Measurements from ENCODE around the gene RAD51B. TPM values are rescaled to one million over a fixed set of nuclear protein-coding genes. Genes with fewer than 3 reads are reported as not detected.

RAD51B gene
- total RNA-seq, 1 donor from 2014 or later, result 38.6 TPM

- Histone ChIP-seq H3K4me1 (ENCODE audit: control insufficient read depth in 3 of 3, insufficient read depth in 3 of 3, low read length in 3 of 3) (peaks cover 50 to 56% (median 51%) of the 10 kb centered on the region in 3 donors), H3K27ac (ENCODE audit: low read depth, low read length) (peak overlapping the region; percentile 64), H3K36me3 (ENCODE audit: control insufficient read depth in 3 of 3, insufficient read depth in 3 of 3, low read length in 3 of 3) (no peaks in the 10 kb centered on the region), H3K27me3 (ENCODE audit: control insufficient read depth in 3 of 3, insufficient read depth in 3 of 3, low read length in 3 of 3) (no peaks in the 10 kb centered on the region), H3K9ac (ENCODE audit: low read depth in 1 of 3, low read length in 3 of 3) (peak overlapping the region in 2 of 3 donors; percentile 38 to 40), H3K4me3 (ENCODE audit: low read length in 3 of 3) (no peak overlapping the region), H3K9me3 (ENCODE audit: control insufficient read depth in 3 of 3, low read length in 3 of 3) (no peaks in the 10 kb centered on the region)
Observed at GRCh38 chr14:68589447-68590200, 770.0 kb downstream of the RAD51B start.

GRCh38 chr14:68590201-68590522 is 770.6 kb downstream of the RAD51B start:
- Histone ChIP-seq H3K27ac (ENCODE audit: low read depth, low read length) (peak overlapping the region; percentile 64), H3K27me3 (ENCODE audit: control insufficient read depth in 3 of 3, insufficient read depth in 3 of 3, low read length in 3 of 3) (no peaks in the 10 kb centered on the region), H3K9ac (ENCODE audit: low read depth in 1 of 3, low read length in 3 of 3) (peak overlapping the region in 1 of 3 donors; percentile 40), H3K4me1 (ENCODE audit: control insufficient read depth in 3 of 3, insufficient read depth in 3 of 3, low read length in 3 of 3) (peaks cover 46 to 52% (median 51%) of the 10 kb centered on the region in 3 donors), H3K4me3 (ENCODE audit: low read length in 3 of 3) (no peak overlapping the region), H3K9me3 (ENCODE audit: control insufficient read depth in 3 of 3, low read length in 3 of 3) (no peaks in the 10 kb centered on the region), H3K36me3 (ENCODE audit: control insufficient read depth in 3 of 3, insufficient read depth in 3 of 3, low read length in 3 of 3) (no peaks in the 10 kb centered on the region)

GRCh38 chr14:68591786-68592185 is 772.2 kb downstream of the RAD51B start:
- H3K4me3 ChIP-seq (ENCODE audit: low read length in 3 of 3), result no peak overlapping the region
- H3K27ac ChIP-seq (ENCODE audit: low read depth, low read length), result no peak overlapping the region
- no peaks in the 10 kb centered on the region for H3K36me3 ChIP-seq (ENCODE audit: control insufficient read depth in 3 of 3, insufficient read depth in 3 of 3, low read length in 3 of 3)
- H3K4me1 ChIP-seq (ENCODE audit: control insufficient read depth in 3 of 3, insufficient read depth in 3 of 3, low read length in 3 of 3), result peaks cover 43 to 57% (median 51%) of the 10 kb centered on the region in 3 donors
- no peaks in the 10 kb centered on the region for H3K27me3 ChIP-seq (ENCODE audit: control insufficient read depth in 3 of 3, insufficient read depth in 3 of 3, low read length in 3 of 3)
- H3K9ac ChIP-seq (ENCODE audit: low read depth in 1 of 3, low read length in 3 of 3), result no peak overlapping the region
- H3K9me3 ChIP-seq (ENCODE audit: control insufficient read depth in 3 of 3, low read length in 3 of 3), result no peaks in the 10 kb centered on the region

- Histone ChIP-seq H3K27ac (ENCODE audit: low read depth, low read length) (peak overlapping the region; percentile 41), H3K4me1 (ENCODE audit: control insufficient read depth in 3 of 3, insufficient read depth in 3 of 3, low read length in 3 of 3) (peaks cover 40 to 51% (median 43%) of the 10 kb centered on the region in 3 donors), H3K27me3 (ENCODE audit: control insufficient read depth in 3 of 3, insufficient read depth in 3 of 3, low read length in 3 of 3) (no peaks in the 10 kb centered on the region), H3K9ac (ENCODE audit: low read depth in 1 of 3, low read length in 3 of 3) (no peak overlapping the region), H3K36me3 (ENCODE audit: control insufficient read depth in 3 of 3, insufficient read depth in 3 of 3, low read length in 3 of 3) (no peaks in the 10 kb centered on the region), H3K4me3 (ENCODE audit: low read length in 3 of 3) (no peak overlapping the region), H3K9me3 (ENCODE audit: control insufficient read depth in 3 of 3, low read length in 3 of 3) (no peaks in the 10 kb centered on the region)
Observed at GRCh38 chr14:68592948-68593556, 773.5 kb downstream of the RAD51B start.

- Histone ChIP-seq H3K4me1 (ENCODE audit: control insufficient read depth in 3 of 3, insufficient read depth in 3 of 3, low read length in 3 of 3) (peaks cover 39 to 56% (median 49%) of the 10 kb centered on the region in 3 donors), H3K27ac (ENCODE audit: low read depth, low read length) (peak overlapping the region; percentile 43)
Observed at GRCh38 chr14:68593806-68594536, 774.4 kb downstream of the RAD51B start.

GRCh38 chr14:68594737-68595380 is 775.3 kb downstream of the RAD51B start:
- peaks cover 35 to 52% (median 49%) of the 10 kb centered on the region in 3 donors for H3K4me1 ChIP-seq (ENCODE audit: control insufficient read depth in 3 of 3, insufficient read depth in 3 of 3, low read length in 3 of 3)
- no peaks in the 10 kb centered on the region for H3K27me3 ChIP-seq (ENCODE audit: control insufficient read depth in 3 of 3, insufficient read depth in 3 of 3, low read length in 3 of 3)
- peak overlapping the region; percentile 43 for H3K27ac ChIP-seq (ENCODE audit: low read depth, low read length)
- no peaks in the 10 kb centered on the region for H3K36me3 ChIP-seq (ENCODE audit: control insufficient read depth in 3 of 3, insufficient read depth in 3 of 3, low read length in 3 of 3)
- no peaks in the 10 kb centered on the region for H3K9me3 ChIP-seq (ENCODE audit: control insufficient read depth in 3 of 3, low read length in 3 of 3)
- no peak overlapping the region for H3K9ac ChIP-seq (ENCODE audit: low read depth in 1 of 3, low read length in 3 of 3)
- no peak overlapping the region for H3K4me3 ChIP-seq (ENCODE audit: low read length in 3 of 3)

More at GRCh38 chr14:68593806-68594536, 774.4 kb downstream of the RAD51B start:
- Histone ChIP-seq H3K9ac (ENCODE audit: low read depth in 1 of 3, low read length in 3 of 3) (no peak overlapping the region), H3K27me3 (ENCODE audit: control insufficient read depth in 3 of 3, insufficient read depth in 3 of 3, low read length in 3 of 3) (no peaks in the 10 kb centered on the region), H3K36me3 (ENCODE audit: control insufficient read depth in 3 of 3, insufficient read depth in 3 of 3, low read length in 3 of 3) (no peaks in the 10 kb centered on the region), H3K9me3 (ENCODE audit: control insufficient read depth in 3 of 3, low read length in 3 of 3) (no peaks in the 10 kb centered on the region), H3K4me3 (ENCODE audit: low read length in 3 of 3) (no peak overlapping the region)

- peaks cover 31 to 51% (median 45%) of the 10 kb centered on the region in 3 donors for H3K4me1 ChIP-seq (ENCODE audit: control insufficient read depth in 3 of 3, insufficient read depth in 3 of 3, low read length in 3 of 3)
- no peaks in the 10 kb centered on the region for H3K27me3 ChIP-seq (ENCODE audit: control insufficient read depth in 3 of 3, insufficient read depth in 3 of 3, low read length in 3 of 3)
- H3K4me3 ChIP-seq (ENCODE audit: low read length in 3 of 3), result peak overlapping the region in 1 of 3 donors; percentile 47
- H3K9me3 ChIP-seq (ENCODE audit: control insufficient read depth in 3 of 3, low read length in 3 of 3), result no peaks in the 10 kb centered on the region
- H3K9ac ChIP-seq (ENCODE audit: low read depth in 1 of 3, low read length in 3 of 3), result no peak overlapping the region
- no peaks in the 10 kb centered on the region for H3K36me3 ChIP-seq (ENCODE audit: control insufficient read depth in 3 of 3, insufficient read depth in 3 of 3, low read length in 3 of 3)
- peak overlapping the region; percentile 79 for H3K27ac ChIP-seq (ENCODE audit: low read depth, low read length)
Observed at GRCh38 chr14:68596211-68596610, 776.6 kb downstream of the RAD51B start.

GRCh38 chr14:68596701-68597100 is 777.1 kb downstream of the RAD51B start:
- peak overlapping the region in 2 of 3 donors; percentile 35 to 44 for H3K9ac ChIP-seq (ENCODE audit: low read depth in 1 of 3, low read length in 3 of 3)
- peak overlapping the region; percentile 79 for H3K27ac ChIP-seq (ENCODE audit: low read depth, low read length)
- no peaks in the 10 kb centered on the region for H3K9me3 ChIP-seq (ENCODE audit: control insufficient read depth in 3 of 3, low read length in 3 of 3)
- peak overlapping the region in 1 of 3 donors; percentile 47 for H3K4me3 ChIP-seq (ENCODE audit: low read length in 3 of 3)
- peaks cover 31 to 51% (median 46%) of the 10 kb centered on the region in 3 donors for H3K4me1 ChIP-seq (ENCODE audit: control insufficient read depth in 3 of 3, insufficient read depth in 3 of 3, low read length in 3 of 3)
- H3K27me3 ChIP-seq (ENCODE audit: control insufficient read depth in 3 of 3, insufficient read depth in 3 of 3, low read length in 3 of 3), result no peaks in the 10 kb centered on the region
- H3K36me3 ChIP-seq (ENCODE audit: control insufficient read depth in 3 of 3, insufficient read depth in 3 of 3, low read length in 3 of 3), result no peaks in the 10 kb centered on the region

GRCh38 chr14:68598089-68598488 is 778.5 kb downstream of the RAD51B start:
- Histone ChIP-seq H3K9me3 (ENCODE audit: control insufficient read depth in 3 of 3, low read length in 3 of 3) (no peaks in the 10 kb centered on the region), H3K9ac (ENCODE audit: low read depth in 1 of 3, low read length in 3 of 3) (no peak overlapping the region), H3K36me3 (ENCODE audit: control insufficient read depth in 3 of 3, insufficient read depth in 3 of 3, low read length in 3 of 3) (no peaks in the 10 kb centered on the region), H3K4me1 (ENCODE audit: control insufficient read depth in 3 of 3, insufficient read depth in 3 of 3, low read length in 3 of 3) (peaks cover 31 to 52% (median 44%) of the 10 kb centered on the region in 3 donors), H3K4me3 (ENCODE audit: low read length in 3 of 3) (no peak overlapping the region), H3K27ac (ENCODE audit: low read depth, low read length) (peak overlapping the region; percentile 79), H3K27me3 (ENCODE audit: control insufficient read depth in 3 of 3, insufficient read depth in 3 of 3, low read length in 3 of 3) (no peaks in the 10 kb centered on the region)
